ENCODE data around the gene PET100. TPM values are rescaled to one million over a fixed set of nuclear protein-coding genes. Genes with fewer than 3 reads are reported as not detected.

PET100 gene
- polyA plus RNA-seq, 5 donors, result 79.6 to 108 (median 93.7) TPM

GRCh38 chr19:7645656-7646425 lies 16.2 kb downstream of the PET100 start:
- DNase-seq, result no peak

DNA sequence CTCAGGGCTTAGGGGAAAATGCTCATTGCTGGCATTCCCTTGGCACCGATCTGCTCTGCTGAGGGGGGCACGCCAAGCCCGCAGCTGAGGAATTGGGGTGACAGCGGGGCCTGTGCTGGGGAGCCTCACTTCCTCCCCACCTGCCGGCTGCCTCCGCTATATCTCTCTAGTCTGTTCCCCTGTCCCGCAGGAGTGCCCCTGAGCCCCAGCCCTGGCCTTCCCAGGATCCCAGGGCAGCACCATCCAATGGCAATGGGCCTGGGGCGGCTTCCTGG lies 16.8 kb downstream of the PET100 start:
- no peak for DNase-seq

DNA sequence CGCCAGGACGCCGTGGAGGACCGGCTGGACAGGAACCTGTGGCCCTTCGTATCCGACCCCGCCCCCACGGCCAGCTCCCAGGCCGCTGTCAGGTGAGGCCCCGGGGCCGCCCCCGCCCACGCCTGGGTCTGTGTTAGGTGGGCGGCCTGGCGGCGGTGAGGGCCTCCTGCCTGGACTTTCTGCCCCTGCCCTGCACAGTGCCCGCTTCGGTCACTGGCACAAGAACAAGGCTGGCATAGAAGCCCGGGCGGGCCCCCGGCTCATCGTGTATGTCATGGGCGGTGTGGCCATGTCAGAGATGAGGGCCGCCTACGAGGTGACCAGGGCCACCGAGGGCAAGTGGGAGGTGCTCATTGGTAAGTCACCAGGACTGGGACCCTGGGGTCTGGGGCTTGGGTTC lies 17.6 kb downstream of the PET100 start:
- DNase-seq, result no peak

GRCh38 chr19:7648265-7649014 lies 18.8 kb downstream of the PET100 start:
- DNase-seq, result no peak

DNA sequence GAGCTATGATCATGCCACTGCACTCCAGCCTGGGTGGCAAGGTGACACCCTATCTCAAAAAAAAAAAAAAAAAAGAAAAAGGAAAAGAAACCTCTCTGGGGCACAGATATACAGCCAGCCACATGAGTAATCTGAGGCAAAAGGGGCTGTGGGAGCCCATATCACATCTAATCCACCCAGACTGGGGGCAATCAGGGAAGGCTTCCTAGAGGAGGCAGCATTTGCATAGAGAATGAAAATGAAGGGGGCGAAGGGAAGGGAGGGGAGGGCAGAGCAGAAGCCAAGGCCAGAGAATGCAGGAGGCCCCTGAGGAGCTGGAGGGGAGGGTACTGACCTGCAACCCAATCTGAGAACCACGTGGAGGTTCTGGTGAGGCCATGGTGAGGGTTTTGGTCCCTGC lies 20.6 kb downstream of the PET100 start:
- DNase-seq, result no peak

- peak; percentile 79 to 83 for DNase-seq
These were observed 22.6 kb downstream of the PET100 start for GRCh38 chr19:7652061-7652641.

- no peak for DNase-seq
These were observed 24.8 kb downstream of the PET100 start for GRCh38 chr19:7654401-7654800.

GRCh38 chr19:7655581-7655980 lies 26.0 kb downstream of the PET100 start:
- no peak for DNase-seq

DNA sequence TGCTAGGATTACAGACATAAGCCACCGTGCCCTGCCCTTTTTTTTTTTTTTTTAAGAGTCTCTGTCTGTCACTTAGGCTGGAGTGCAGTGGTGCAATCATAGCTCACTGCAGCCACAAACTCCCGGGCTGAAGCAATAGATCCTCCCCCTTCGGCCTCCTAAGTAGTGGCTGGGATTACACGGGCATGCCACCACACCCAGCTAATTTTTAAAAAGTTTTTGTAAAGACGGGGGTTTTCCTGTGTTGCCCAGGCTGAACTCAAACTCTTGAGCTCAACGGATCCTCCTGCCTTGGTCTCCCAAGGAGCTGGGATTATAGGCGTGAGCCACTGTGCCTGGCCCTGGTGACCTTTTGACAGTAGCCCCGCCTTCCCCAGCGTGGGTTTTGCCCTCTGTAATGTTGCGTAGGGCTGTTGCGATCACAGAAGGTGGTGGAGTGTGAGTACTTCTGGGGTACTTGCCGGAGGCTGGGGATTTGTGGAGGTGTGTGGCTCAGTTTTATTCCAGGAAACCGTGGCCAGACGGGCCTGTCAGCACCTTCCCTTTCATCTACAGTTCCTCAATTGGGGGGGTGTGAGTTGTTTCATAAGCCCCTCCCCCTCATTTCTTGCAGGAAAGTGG lies 27.6 kb downstream of the PET100 start:
- DNase-seq, result no peak

DNA sequence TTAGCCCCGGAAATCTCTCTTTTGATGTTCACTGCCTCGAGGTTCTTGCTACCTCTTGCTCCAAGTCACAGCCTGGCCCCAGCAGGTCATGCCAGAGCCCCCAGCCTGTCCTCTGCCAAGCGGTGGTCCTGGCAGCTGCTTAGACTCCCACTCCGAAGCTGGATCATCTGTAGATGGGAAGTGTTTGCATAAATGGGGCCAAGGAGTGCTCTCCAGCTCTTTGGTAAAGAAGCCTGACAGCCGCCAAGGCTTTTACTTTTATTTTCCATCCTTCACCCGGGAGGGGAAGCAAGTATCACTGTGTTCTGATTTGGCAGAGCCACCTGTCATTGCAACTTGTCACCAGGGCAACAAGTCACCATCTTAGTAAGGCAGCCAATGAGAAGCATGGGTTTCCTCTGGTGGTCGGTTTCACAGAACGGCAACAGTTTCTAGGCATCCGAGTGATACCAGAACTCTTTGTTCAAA lies 28.7 kb downstream of the PET100 start:
- DNase-seq, result no peak

DNA sequence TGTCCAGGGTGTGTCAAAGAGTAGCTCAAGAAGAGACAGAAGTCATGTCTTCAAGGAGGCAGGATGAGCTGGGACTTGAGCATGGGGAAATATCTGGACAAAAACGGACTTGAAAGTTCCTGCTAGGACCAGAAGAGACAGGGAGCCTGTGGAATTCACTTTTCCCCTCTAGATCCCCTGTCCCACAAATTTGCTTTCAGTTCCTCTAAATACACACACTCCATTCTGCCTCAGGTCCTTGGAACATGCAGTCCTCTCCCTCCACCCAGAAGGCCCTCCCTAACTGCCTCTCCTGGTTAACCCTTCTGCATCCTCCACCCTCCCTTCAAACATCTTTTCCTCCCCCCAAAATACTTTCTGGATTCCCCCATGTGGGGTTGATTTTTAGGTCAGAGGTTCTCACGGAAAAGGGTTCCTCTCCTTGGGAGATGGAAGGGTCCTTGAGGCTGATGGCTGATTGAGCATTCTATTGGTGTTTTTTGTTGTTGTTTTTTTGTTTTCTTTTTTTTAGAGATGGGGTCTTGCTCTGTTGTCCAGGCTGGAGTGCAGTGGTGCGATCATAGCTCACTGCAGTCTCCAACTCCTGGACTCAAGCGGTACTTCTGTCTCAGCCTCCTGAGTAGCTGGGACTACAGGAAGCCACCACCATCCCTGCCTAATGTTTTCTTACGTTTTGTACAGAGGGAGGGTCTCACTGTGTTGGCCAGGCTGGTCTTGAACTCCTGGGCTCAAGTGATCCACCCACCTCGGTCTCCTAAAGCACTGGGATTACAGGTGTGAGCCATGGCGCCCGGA lies 32.3 kb downstream of the PET100 start:
- DNase-seq, result no peak

GRCh38 chr19:7662657-7663056 lies 33.1 kb downstream of the PET100 start:
- DNase-seq, result no peak

- DNase-seq, result no peak
These were observed 34.1 kb downstream of the PET100 start for GRCh38 chr19:7663706-7664105.

DNA sequence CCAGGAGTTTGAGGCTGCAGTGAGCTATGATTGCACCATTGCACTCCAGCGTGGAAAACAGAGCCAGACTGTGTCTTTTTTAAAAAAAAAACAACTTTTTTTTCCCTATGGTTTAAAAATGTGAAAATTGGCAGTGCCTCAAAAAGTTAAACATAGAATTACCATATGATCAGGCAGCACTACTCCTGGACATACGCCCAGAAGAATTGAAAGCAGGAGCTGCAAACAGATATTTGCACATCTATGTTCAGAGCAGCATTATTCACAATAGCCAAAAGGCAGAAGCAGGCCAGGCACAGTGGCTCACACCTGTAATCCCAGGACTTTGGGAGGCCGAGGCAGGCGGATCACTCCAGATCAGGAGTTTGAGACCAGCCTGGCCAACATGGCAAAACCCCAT lies 35.5 kb downstream of the PET100 start:
- peak; percentile 69 to 76 for DNase-seq

DNA sequence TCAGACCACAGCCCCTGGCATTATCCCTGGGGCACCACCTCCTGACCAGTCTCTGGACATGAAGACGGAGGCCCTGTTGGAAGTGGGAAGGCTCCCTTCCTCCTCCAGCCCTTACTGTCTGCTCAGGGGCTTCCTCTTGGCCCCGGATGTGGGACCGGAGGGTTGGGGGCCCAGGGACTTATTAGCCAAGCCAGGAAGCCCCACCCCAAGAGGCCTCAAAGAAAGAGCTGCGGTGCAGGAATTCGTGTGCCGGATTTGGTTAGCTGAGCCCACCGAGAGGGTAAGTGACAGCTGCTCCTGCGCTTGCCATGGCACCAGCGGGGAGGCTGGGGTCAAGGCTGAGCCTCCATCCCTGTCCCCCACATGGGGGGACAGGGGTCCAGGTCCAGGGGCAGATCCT lies 39.2 kb downstream of the PET100 start, which contains the start of gene RETN:
TSS of gene RETN (plus strand) at position 208 of the 400 bp plus-strand sequence. CDS start 278 bp downstream, outside the sequence.
- DNase-seq, result no peak

- no peak for DNase-seq
These were observed 40.0 kb downstream of the PET100 start for GRCh38 chr19:7669641-7670040.

GRCh38 chr19:7670150-7670783 lies 40.7 kb downstream of the PET100 start:
- DNase-seq, result no peak

DNA sequence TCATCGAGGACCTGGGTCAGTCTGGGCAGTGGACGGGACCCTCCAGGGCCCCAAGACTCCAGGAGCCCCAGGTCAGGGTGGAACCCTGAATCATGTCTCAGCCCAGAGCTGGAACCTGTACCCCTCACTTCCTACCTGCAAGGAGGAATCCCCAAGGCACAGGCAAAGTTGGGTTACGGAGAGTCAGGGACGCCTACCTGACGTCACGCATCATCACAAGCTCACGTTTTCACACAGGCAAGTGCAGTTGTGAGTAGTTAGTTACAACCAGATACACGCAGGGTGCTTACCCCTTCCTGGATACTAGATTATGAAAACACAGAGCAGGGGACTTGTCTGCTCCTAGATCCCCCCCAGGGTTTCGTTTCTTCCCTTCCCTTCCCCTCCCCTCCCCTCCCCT lies 41.2 kb downstream of the PET100 start:
- no peak for DNase-seq

- DNase-seq, result no peak
These were observed 42.9 kb downstream of the PET100 start for GRCh38 chr19:7672522-7672921.

- peak in 1 of 2 donors; percentile 33 for DNase-seq
These were observed 44.7 kb downstream of the PET100 start for GRCh38 chr19:7674010-7675005.
